Smooth muscle cell (in vitro differentiated cells): ENCODE data around the gene PTGDS. TPM values are rescaled to one million over a fixed set of nuclear protein-coding genes. Genes with fewer than 3 reads are reported as not detected.

Experiments
- DNase-seq: peaks from one replicate; lab custom pipeline; 2025; ENCODE audit not compliant: unreplicated experiment; lab: John Stamatoyannopoulos, UW
- H2AFZ ChIP-seq: fragments of 200-600 bp; sonication (generic); 2 replicates; pipeline ENCODE4 v1.6.0; 2016; ENCODE audit warnings: antibody characterized with exemption, low read depth, mild to moderate bottlenecking
- H3F3A ChIP-seq: fragments of 200-600 bp; sonication (generic); 2 replicates; pipeline ENCODE4 v1.6.0; 2017; ENCODE audit warnings: antibody characterized with exemption, low read depth
- H3K27ac ChIP-seq: fragments of 200-600 bp; sonication (generic); 2 replicates; pipeline ENCODE4 v1.5.1; 2016; ENCODE audit warnings: low read depth, mild to moderate bottlenecking
- H3K27me3 ChIP-seq: fragments of 200-600 bp; sonication (generic); 2 replicates; pipeline ENCODE4 v1.6.1; 2016; ENCODE audit warnings: low read depth, mild to moderate bottlenecking
- H3K36me3 ChIP-seq: fragments of 200-600 bp; sonication (generic); 2 replicates; pipeline ENCODE4 v1.5.1; 2016; ENCODE audit warnings: low read depth
- H3K4me1 ChIP-seq: fragments of 200-600 bp; sonication (generic); 2 replicates; pipeline ENCODE4 v1.5.1; 2016; ENCODE audit warnings: low read depth
- H3K4me2 ChIP-seq: fragments of 200-600 bp; sonication (generic); 2 replicates; pipeline ENCODE4 v1.6.0; 2016; ENCODE audit warnings: mild to moderate bottlenecking
- H3K4me3 ChIP-seq: fragments of 200-600 bp; sonication (generic); 2 replicates; pipeline ENCODE4 v1.5.1; 2016; ENCODE audit warnings: mild to moderate bottlenecking
- H3K79me2 ChIP-seq: fragments of 200-600 bp; sonication (generic); 2 replicates; pipeline ENCODE4 v1.6.0; 2016; ENCODE audit warnings: low read depth, mild to moderate bottlenecking
- H3K9ac ChIP-seq: fragments of 200-600 bp; sonication (generic); 2 replicates; pipeline ENCODE4 v1.6.0; 2016; ENCODE audit warnings: low read depth
- H3K9me3 ChIP-seq: fragments of 200-600 bp; sonication (generic); replicated peaks from 2 replicates; pipeline ENCODE4 v1.5.1; 2016; ENCODE audit warnings: low read depth
- H4K20me1 ChIP-seq: fragments of 200-600 bp; sonication (generic); 2 replicates; pipeline ENCODE4 v1.6.0; 2016; ENCODE audit warnings: low read depth
- WGBS: methylation state at CpG from one replicate; pipeline ENCODE4 v1.1.7; 2016; ENCODE audit warnings: low lambda C conversion rate; 5-methylcytosine and 5-hydroxymethylcytosine counted together
- polyA plus RNA-seq: library from polyadenylated mRNA; unstranded; fragments of >200 nt; fragmentation: Nextera tagmentation; extraction: Ambion mirVana; gene quantifications from 2 replicates; pipeline ENCODE4 v1.2.1, GENCODE V29; 2016
- total RNA-seq: library from RNA; depleted of rRNA; stranded (reverse); fragments of >200 nt; gene quantifications from 2 replicates; pipeline ENCODE4 v1.2.3, GENCODE V29; 2014
- TF ChIP-seq, protein P1 (sequence below): fragments of 200-600 bp; sonication (generic); IDR thresholded peaks from 2 replicates; pipeline ENCODE4 v1.5.1; 2017; ENCODE audit warnings: borderline replicate concordance, mild to moderate bottlenecking, antibody characterized with exemption; ENCODE audit not compliant: insufficient read depth, poor library complexity, severe bottlenecking

The PTGDS gene
- total and polyA plus RNA-seq, 2 experiments from 2014 or later: 119 to 611 TPM

DNA sequence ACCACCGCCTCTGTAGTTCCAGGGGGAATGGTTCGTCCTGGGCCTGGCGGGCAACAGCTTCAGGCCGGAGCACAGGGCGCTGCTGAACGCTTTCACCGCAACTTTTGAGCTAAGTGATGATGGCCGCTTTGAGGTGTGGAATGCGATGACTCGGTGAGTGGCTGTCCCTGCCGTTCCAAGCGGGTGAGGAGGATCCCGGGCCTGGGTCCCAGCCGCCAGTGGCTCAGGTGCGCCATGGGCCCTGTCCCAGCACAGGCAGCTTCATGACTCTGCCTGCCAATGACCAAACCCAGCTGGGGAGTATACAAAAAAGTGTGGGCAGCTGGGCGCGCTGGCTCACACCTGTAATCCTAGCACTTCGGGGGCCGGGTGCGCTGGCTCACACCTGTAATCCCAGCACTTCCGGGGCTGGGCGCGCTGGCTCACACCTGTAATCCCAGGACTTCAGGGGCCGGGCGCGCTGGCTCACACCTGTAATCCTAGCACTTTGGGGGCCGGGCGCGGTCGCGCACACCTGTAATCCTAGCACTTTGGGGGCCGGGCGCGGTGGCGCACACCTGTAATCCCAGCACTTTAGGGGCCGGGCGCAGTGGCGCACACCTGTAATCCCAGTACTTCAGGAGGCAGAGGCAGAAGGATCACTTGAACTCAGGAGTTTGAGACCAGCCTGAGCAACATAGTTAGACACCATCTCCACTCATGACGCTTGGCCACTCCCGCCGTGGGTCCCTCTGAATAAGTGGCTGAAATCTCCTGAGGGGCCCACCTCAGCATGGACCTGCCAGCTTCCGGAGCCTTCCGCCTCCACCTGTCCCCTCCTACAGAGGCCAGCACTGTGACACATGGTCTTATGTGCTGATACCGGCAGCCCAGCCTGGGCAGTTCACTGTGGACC lies 24.2 kb upstream of the PTGDS start:
- no peak overlapping the region for H3K4me2 ChIP-seq
- peaks cover 6% of the 10 kb centered on the region for H3K4me1 ChIP-seq
- TF ChIP-seq, protein P1, sequence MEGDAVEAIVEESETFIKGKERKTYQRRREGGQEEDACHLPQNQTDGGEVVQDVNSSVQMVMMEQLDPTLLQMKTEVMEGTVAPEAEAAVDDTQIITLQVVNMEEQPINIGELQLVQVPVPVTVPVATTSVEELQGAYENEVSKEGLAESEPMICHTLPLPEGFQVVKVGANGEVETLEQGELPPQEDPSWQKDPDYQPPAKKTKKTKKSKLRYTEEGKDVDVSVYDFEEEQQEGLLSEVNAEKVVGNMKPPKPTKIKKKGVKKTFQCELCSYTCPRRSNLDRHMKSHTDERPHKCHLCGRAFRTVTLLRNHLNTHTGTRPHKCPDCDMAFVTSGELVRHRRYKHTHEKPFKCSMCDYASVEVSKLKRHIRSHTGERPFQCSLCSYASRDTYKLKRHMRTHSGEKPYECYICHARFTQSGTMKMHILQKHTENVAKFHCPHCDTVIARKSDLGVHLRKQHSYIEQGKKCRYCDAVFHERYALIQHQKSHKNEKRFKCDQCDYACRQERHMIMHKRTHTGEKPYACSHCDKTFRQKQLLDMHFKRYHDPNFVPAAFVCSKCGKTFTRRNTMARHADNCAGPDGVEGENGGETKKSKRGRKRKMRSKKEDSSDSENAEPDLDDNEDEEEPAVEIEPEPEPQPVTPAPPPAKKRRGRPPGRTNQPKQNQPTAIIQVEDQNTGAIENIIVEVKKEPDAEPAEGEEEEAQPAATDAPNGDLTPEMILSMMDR: no peak
- H3K36me3 ChIP-seq: no peaks in the 10 kb centered on the region
- 90% methylated on average over 42 of the region's 44 CpGs for WGBS
- DNase-seq: no peak
- no peak overlapping the region for H3K9ac ChIP-seq
- H2AFZ ChIP-seq: no peak overlapping the region
- no peak overlapping the region for H3K27ac ChIP-seq
- no peaks in the 10 kb centered on the region for H3K27me3 ChIP-seq
- H3K4me3 ChIP-seq: no peak overlapping the region
- no peaks in the 10 kb centered on the region for H3K79me2 ChIP-seq
- no peaks in the 10 kb centered on the region for H4K20me1 ChIP-seq
- H3F3A ChIP-seq: no peaks in the 10 kb centered on the region
- H3K9me3 ChIP-seq: no peaks in the 10 kb centered on the region

DNA sequence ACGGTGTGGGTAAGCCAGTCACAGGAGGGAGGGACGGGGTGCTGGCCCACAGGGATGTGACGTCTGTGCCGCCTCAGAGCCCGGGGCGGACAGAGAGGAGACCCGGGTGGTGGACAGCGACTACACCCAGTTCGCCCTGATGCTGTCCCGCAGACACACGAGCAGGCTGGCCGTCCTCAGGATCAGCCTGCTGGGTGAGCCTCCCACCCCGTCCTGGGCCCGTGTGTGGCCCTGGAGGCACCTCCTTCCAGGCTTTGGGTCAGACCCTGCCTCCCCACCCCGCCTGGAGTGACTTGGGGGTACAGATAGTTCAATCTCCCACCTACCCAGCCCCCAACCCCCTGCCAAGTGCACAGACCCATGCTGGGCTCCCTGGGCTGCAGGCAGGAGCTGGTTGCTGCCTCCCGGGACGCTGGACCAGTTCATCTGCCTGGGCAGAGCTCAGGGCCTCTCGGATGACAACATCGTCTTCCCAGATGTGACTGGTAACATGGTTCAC lies 23.5 kb upstream of the PTGDS start:
- H2AFZ ChIP-seq: no peak overlapping the region
- no peak overlapping the region for H3K27ac ChIP-seq
- H3K36me3 ChIP-seq: no peaks in the 10 kb centered on the region
- H3K4me3 ChIP-seq: no peak overlapping the region
- H3K4me2 ChIP-seq: no peak overlapping the region
- TF ChIP-seq, protein P1: no peak
- H3K9ac ChIP-seq: no peak overlapping the region
- no peaks in the 10 kb centered on the region for H3K79me2 ChIP-seq
- H3K9me3 ChIP-seq: no peaks in the 10 kb centered on the region
- no peak for DNase-seq
- H3K4me1 ChIP-seq: peaks cover 6% of the 10 kb centered on the region
- no peaks in the 10 kb centered on the region for H3K27me3 ChIP-seq
- H4K20me1 ChIP-seq: no peaks in the 10 kb centered on the region
- WGBS: 83% methylated on average over 19 of the region's 19 CpGs
- H3F3A ChIP-seq: no peaks in the 10 kb centered on the region

DNA sequence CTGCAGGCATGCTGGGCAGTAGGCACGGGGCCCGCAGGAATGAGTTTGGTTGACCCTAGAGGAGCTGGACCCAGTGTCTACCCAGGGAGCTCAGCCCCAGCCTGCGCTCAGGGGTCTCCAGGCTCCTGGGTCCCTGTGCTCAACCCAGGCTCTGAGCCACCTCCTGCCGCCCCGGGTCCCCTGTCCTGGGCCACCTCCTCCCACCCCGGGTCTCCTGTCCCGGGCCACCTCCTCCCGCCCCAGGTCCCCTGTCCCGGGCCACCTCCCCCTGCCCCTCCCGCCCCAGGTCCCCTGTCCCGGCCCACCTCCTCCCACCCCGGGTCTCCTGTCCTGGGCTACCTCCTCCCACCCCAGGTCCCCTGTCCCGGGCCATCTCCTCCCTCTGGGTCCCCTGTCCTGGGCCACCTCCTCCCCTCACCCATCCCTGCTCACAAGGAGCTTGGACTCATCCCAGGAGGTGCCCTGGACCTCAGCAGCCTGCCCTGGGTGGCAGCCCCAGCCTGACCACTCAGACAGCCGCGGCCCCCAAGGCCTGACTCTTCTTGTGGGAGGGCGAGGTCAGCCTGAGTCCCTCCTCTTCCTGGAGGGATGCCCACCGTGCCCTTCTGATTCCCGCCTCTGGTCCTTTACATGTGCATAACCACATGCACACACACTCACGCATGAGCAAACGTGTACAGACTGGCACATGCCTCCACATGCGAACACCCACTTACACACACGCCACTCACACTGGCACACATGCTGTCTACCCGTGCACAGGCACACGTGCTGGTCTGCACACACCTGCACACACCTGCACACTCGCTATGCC lies 22.8 kb upstream of the PTGDS start:
- no peak for DNase-seq
- H4K20me1 ChIP-seq: no peaks in the 10 kb centered on the region
- no peaks in the 10 kb centered on the region for H3F3A ChIP-seq
- 91% methylated on average over 14 of the region's 25 CpGs for WGBS
- H3K9me3 ChIP-seq: no peaks in the 10 kb centered on the region
- TF ChIP-seq, protein P1: no peak
- no peak overlapping the region for H3K4me3 ChIP-seq
- peaks cover 6% of the 10 kb centered on the region for H3K4me1 ChIP-seq
- no peak overlapping the region for H3K9ac ChIP-seq
- H3K4me2 ChIP-seq: no peak overlapping the region
- no peaks in the 10 kb centered on the region for H3K79me2 ChIP-seq
- no peak overlapping the region for H2AFZ ChIP-seq
- H3K27ac ChIP-seq: no peak overlapping the region
- no peaks in the 10 kb centered on the region for H3K27me3 ChIP-seq
- H3K36me3 ChIP-seq: no peaks in the 10 kb centered on the region
